Sigmoid colon (tissue), 3 donors: ENCODE results near the gene SDR9C7.

Source experiments
- CTCF ChIP-seq, 4 experiments: fragments of 450-650 bp in 3 of 4; fragments of 200-600 bp in 1 of 4; IDR thresholded peaks; one replicate each; pipeline ENCODE4 v1.5.1; 2016 to 2019; ENCODE audit warnings: antibody characterized with exemption in 4 of 4, mild to moderate bottlenecking in 3 of 4, moderate library complexity in 2 of 4
- POLR2A ChIP-seq, 2 donors: fragments of 450-650 bp; IDR thresholded peaks; one replicate each; pipeline ENCODE4 v1.6.1; 2016; ENCODE audit warnings: antibody characterized with exemption in 2 of 2, mild to moderate bottlenecking in 2 of 2, moderate library complexity in 2 of 2

- TF ChIP-seq CTCF (IDR thresholded peaks at IDR 0.05) = no peak
- TF ChIP-seq POLR2A (IDR thresholded peaks at IDR 0.05) = no peak
These were observed 14.7 kb upstream of the SDR9C7 start for GRCh38 chr12:56948881-56949280.
